GM21447 (cell line): ENCODE results near the gene CRIP1.

Experiments
- ATAC-seq: cut with Tn5 transposase; IDR thresholded peaks from one replicate; pipeline ENCODE4 v1.9.1; 2021; ENCODE audit not compliant: unreplicated experiment

The CRIP1 gene

GRCh38 chr14:105469456-105470349, 17.0 kb upstream of the CRIP1 start:
- no peak for ATAC-seq

GRCh38 chr14:105470350-105471296, 16.1 kb upstream of the CRIP1 start:
- no peak for ATAC-seq

GRCh38 chr14:105471297-105471821, 15.3 kb upstream of the CRIP1 start:
- ATAC-seq, result no peak

- ATAC-seq, result no peak
Measured at GRCh38 chr14:105471823-105472485, 14.7 kb upstream of the CRIP1 start.

GRCh38 chr14:105472486-105472991, 14.1 kb upstream of the CRIP1 start:
- ATAC-seq, result no peak

- ATAC-seq, result no peak
Measured at GRCh38 chr14:105473033-105473676, 13.5 kb upstream of the CRIP1 start.

- no peak for ATAC-seq
Measured at GRCh38 chr14:105473677-105474482, 12.8 kb upstream of the CRIP1 start.

- no peak for ATAC-seq
Measured at GRCh38 chr14:105474483-105475268, 12.0 kb upstream of the CRIP1 start, which contains the start of gene CRIP2. Gene CRIP2 (plus strand): TSS chr14:105474821. CDS start chr14:105474863, 42 bp downstream.

GRCh38 chr14:105475269-105476096, 11.2 kb upstream of the CRIP1 start:
- no peak for ATAC-seq

GRCh38 chr14:105476097-105476830, 10.4 kb upstream of the CRIP1 start:
- ATAC-seq, result no peak

GRCh38 chr14:105476831-105477659, 9.6 kb upstream of the CRIP1 start:
- no peak for ATAC-seq

- ATAC-seq, result no peak
Measured at GRCh38 chr14:105477660-105478397, 8.9 kb upstream of the CRIP1 start.

- ATAC-seq, result no peak
Measured at GRCh38 chr14:105478398-105479251, 8.1 kb upstream of the CRIP1 start.

GRCh38 chr14:105479431-105480158, 7.1 kb upstream of the CRIP1 start:
- no peak for ATAC-seq
